Measurements from ENCODE around the gene IFNG-AS1. TPM values are rescaled to one million over a fixed set of nuclear protein-coding genes. Genes with fewer than 3 reads are reported as not detected.

Gene IFNG-AS1
- total and polyA plus RNA-seq, 2 experiments from 2014 or later = not detected

DNA sequence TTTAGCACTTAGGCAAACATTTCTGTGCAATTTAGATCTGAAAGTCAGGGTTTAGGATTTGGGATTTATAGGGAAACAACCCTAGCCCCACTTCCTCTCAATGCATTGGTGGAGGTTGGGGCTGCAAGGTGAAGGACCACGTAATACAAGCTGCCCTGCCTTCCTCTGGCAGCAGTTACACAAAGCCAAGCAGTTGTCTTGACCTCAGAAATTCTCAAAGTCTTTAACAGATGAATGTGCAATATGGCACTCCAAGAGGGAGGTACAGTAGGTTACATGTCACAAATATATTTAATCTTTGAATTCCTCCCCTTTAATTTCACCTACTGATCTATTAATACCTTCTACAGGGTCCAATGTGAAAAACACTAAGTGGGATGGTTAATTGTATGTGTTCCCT lies 23.9 kb downstream of the IFNG-AS1 start:
- no peak overlapping the region for H2AFZ ChIP-seq
- no peaks in the 10 kb centered on the region for H4K20me1 ChIP-seq (ENCODE audit: insufficient read depth, poor library complexity, severe bottlenecking)
- H3K79me2 ChIP-seq = no peaks in the 10 kb centered on the region
- WGBS (ENCODE audit: low lambda C conversion rate, missing lambda C conversion rate) = 81% methylated on average over 1 of the region's 1 CpG
- TF ChIP-seq, protein P1, sequence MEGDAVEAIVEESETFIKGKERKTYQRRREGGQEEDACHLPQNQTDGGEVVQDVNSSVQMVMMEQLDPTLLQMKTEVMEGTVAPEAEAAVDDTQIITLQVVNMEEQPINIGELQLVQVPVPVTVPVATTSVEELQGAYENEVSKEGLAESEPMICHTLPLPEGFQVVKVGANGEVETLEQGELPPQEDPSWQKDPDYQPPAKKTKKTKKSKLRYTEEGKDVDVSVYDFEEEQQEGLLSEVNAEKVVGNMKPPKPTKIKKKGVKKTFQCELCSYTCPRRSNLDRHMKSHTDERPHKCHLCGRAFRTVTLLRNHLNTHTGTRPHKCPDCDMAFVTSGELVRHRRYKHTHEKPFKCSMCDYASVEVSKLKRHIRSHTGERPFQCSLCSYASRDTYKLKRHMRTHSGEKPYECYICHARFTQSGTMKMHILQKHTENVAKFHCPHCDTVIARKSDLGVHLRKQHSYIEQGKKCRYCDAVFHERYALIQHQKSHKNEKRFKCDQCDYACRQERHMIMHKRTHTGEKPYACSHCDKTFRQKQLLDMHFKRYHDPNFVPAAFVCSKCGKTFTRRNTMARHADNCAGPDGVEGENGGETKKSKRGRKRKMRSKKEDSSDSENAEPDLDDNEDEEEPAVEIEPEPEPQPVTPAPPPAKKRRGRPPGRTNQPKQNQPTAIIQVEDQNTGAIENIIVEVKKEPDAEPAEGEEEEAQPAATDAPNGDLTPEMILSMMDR (IDR thresholded peaks at IDR 0.05; ENCODE audit: poor library complexity) = no peak
- TF ChIP-seq EZH2phosphoT487 (IDR thresholded peaks at IDR 0.05; ENCODE audit: low read depth, severe bottlenecking, unreplicated experiment) = no peak
- TF ChIP-seq EZH2 (IDR thresholded peaks at IDR 0.05; ENCODE audit: borderline replicate concordance) = no peak
- H3K36me3 ChIP-seq (replicated peaks; ENCODE audit: insufficient read depth, low read depth) = no peaks in the 10 kb centered on the region
- H3K27ac ChIP-seq = no peak overlapping the region
- H3K9me2 ChIP-seq (replicated peaks; ENCODE audit: insufficient read depth) = no peaks in the 10 kb centered on the region
- H3K9me3 ChIP-seq (ENCODE audit: low read depth) = no peaks in the 10 kb centered on the region
- no peak overlapping the region for H3K4me2 ChIP-seq
- H3K27me3 ChIP-seq = no peaks in the 10 kb centered on the region
- no peak for DNase-seq (ENCODE audit: low spot score)
- H3K4me1 ChIP-seq (ENCODE audit: insufficient read depth) = no peaks in the 10 kb centered on the region
- H3K4me3 ChIP-seq = no peak overlapping the region

DNA sequence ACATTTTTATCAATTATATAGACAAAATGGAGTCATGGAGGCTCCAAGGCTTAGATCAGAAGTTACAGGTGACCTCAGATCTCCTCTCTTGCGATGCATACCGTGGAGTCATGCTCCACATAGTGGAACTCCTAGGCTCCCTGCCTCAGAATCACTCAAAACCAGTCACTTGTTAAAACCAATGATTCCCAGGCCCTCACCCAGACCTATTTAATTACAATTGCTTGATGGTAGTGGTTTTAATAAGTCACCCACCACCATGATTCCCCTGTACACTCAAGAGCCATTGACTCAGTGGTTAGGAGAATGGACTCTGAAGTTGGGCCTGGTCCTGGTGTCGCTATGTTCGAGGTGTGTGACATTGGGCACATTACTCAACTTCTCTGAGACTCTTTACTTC lies 26.9 kb downstream of the IFNG-AS1 start:
- no peaks in the 10 kb centered on the region for H3K9me3 ChIP-seq (ENCODE audit: low read depth)
- H3K4me3 ChIP-seq = no peak overlapping the region
- H3K4me2 ChIP-seq = no peak overlapping the region
- H3K36me3 ChIP-seq (replicated peaks; ENCODE audit: insufficient read depth, low read depth) = no peaks in the 10 kb centered on the region
- no peaks in the 10 kb centered on the region for H3K4me1 ChIP-seq (ENCODE audit: insufficient read depth)
- H3K27me3 ChIP-seq = no peaks in the 10 kb centered on the region
- DNase-seq (ENCODE audit: low spot score) = no peak
- H3K9me2 ChIP-seq (replicated peaks; ENCODE audit: insufficient read depth) = no peaks in the 10 kb centered on the region
- WGBS (ENCODE audit: low lambda C conversion rate, missing lambda C conversion rate) = 98% methylated on average over 4 of the region's 4 CpGs
- H3K27ac ChIP-seq = no peak overlapping the region
- H4K20me1 ChIP-seq (ENCODE audit: insufficient read depth, poor library complexity, severe bottlenecking) = no peaks in the 10 kb centered on the region
- no peaks in the 10 kb centered on the region for H3K79me2 ChIP-seq
- H2AFZ ChIP-seq = no peak overlapping the region
- TF ChIP-seq EZH2 (IDR thresholded peaks at IDR 0.05; ENCODE audit: borderline replicate concordance) (no peak), EZH2phosphoT487 (IDR thresholded peaks at IDR 0.05; ENCODE audit: low read depth, severe bottlenecking, unreplicated experiment) (no peak)
- TF ChIP-seq, protein P1 (IDR thresholded peaks at IDR 0.05; ENCODE audit: poor library complexity) = no peak

DNA sequence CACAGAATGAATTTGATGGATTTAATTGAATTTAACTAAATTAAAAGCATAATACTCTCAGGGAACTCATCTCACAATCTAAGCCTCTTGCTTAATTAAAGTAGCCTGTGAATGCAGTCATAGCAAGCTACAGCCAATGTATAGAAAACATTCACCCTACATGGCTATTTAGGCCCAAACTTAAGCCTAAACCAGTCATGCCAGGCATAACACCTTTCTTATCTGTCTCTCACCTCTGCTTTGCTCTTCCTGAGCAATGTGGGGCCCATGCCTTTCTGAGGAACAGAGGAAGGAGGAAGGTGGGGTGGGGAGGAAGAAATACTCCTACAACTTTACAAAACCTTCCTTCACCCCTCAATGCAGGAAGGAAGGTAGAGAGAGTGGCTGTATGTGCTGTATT lies 29.1 kb downstream of the IFNG-AS1 start:
- H3K4me2 ChIP-seq = no peak overlapping the region
- no peak overlapping the region for H3K27ac ChIP-seq
- no peak for TF ChIP-seq EZH2phosphoT487 (IDR thresholded peaks at IDR 0.05; ENCODE audit: low read depth, severe bottlenecking, unreplicated experiment)
- TF ChIP-seq, protein P1 (IDR thresholded peaks at IDR 0.05; ENCODE audit: poor library complexity) = no peak
- no peak for TF ChIP-seq EZH2 (IDR thresholded peaks at IDR 0.05; ENCODE audit: borderline replicate concordance)
- no peak overlapping the region for H2AFZ ChIP-seq
- no peaks in the 10 kb centered on the region for H3K9me3 ChIP-seq (ENCODE audit: low read depth)
- no peak for DNase-seq (ENCODE audit: low spot score)
- H3K27me3 ChIP-seq = no peaks in the 10 kb centered on the region
- no peaks in the 10 kb centered on the region for H3K79me2 ChIP-seq
- H3K4me1 ChIP-seq (ENCODE audit: insufficient read depth) = no peaks in the 10 kb centered on the region
- H3K36me3 ChIP-seq (replicated peaks; ENCODE audit: insufficient read depth, low read depth) = no peaks in the 10 kb centered on the region
- H3K9me2 ChIP-seq (replicated peaks; ENCODE audit: insufficient read depth) = no peaks in the 10 kb centered on the region
- no peak overlapping the region for H3K4me3 ChIP-seq
- H4K20me1 ChIP-seq (ENCODE audit: insufficient read depth, poor library complexity, severe bottlenecking) = no peaks in the 10 kb centered on the region

DNA sequence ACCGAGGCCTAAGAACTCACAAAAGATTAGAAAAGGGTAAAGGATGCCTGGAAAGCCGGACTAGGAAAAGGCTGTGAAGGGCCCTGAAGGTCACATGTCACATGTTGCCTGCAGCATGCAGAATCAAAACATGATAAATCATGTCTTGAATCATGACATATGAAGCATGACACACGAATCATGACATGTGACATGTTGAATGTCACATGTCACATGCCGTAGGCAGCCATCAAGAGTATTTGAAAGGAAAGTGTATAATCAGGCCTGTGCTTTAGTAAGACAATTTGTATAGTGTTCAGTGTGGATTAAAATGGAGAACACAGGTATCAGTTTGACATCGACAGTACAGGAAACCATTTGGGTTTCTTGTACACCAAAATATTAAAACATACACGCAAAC lies 30.8 kb downstream of the IFNG-AS1 start:
- H3K4me3 ChIP-seq = no peak overlapping the region
- no peaks in the 10 kb centered on the region for H3K79me2 ChIP-seq
- H3K4me2 ChIP-seq = no peak overlapping the region
- H4K20me1 ChIP-seq (ENCODE audit: insufficient read depth, poor library complexity, severe bottlenecking) = no peaks in the 10 kb centered on the region
- H3K36me3 ChIP-seq (replicated peaks; ENCODE audit: insufficient read depth, low read depth) = no peaks in the 10 kb centered on the region
- H3K27ac ChIP-seq = no peak overlapping the region
- TF ChIP-seq EZH2 (IDR thresholded peaks at IDR 0.05; ENCODE audit: borderline replicate concordance) (no peak), EZH2phosphoT487 (IDR thresholded peaks at IDR 0.05; ENCODE audit: low read depth, severe bottlenecking, unreplicated experiment) (no peak)
- TF ChIP-seq, protein P1 (IDR thresholded peaks at IDR 0.05; ENCODE audit: poor library complexity) = no peak
- H3K4me1 ChIP-seq (ENCODE audit: insufficient read depth) = no peaks in the 10 kb centered on the region
- H3K9me3 ChIP-seq (ENCODE audit: low read depth) = no peaks in the 10 kb centered on the region
- no peak for DNase-seq (ENCODE audit: low spot score)
- WGBS (ENCODE audit: low lambda C conversion rate, missing lambda C conversion rate) = 83% methylated on average over 6 of the region's 6 CpGs
- no peak overlapping the region for H2AFZ ChIP-seq
- no peaks in the 10 kb centered on the region for H3K27me3 ChIP-seq
- H3K9me2 ChIP-seq (replicated peaks; ENCODE audit: insufficient read depth) = no peaks in the 10 kb centered on the region

Data from hepatocyte (in vitro differentiated cells).